ENCODE measurements around the gene NMNAT3.

DNA sequence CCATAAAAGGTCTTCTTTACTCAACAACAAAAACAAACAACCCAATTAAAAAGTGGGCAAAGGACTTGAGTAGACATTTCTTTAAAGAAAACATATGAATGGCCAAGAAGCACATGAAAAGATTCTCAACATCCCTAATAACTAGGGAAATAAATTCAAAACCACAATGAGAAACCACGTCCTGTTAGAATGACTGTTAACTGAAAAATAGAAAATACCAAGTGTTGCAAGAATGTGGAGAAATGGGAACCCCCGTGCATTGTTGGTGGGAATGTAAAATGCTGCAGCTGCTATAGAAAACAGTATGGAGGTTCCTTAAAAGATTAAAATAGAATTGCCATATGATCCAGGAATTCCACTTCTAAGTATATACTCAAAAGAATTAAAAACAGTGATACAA lies 34.8 kb downstream of the NMNAT3 start:
- no peak for TF ChIP-seq EZH2 (IDR thresholded peaks at IDR 0.05; ENCODE audit: insufficient read depth, poor library complexity, severe bottlenecking)
- no peak for TF ChIP-seq EZH2phosphoT487 (IDR thresholded peaks at IDR 0.05; ENCODE audit: insufficient read depth, low read depth)
